ENCODE measurements around the gene CIB2. TPM values are rescaled to one million over a fixed set of nuclear protein-coding genes. Genes with fewer than 3 reads are reported as not detected.

The CIB2 gene
- total RNA-seq, 1 donor from 2014 or later, result 9.6 TPM

- Mint-ChIP-seq H3K9me3 (ENCODE audit: unreplicated experiment) (no peaks in the 10 kb centered on the region), H3K27ac (ENCODE audit: unreplicated experiment) (no peak overlapping the region), H3K4me3 (ENCODE audit: unreplicated experiment) (no peak overlapping the region), H3K27me3 (ENCODE audit: unreplicated experiment) (no peaks in the 10 kb centered on the region), H3K4me1 (ENCODE audit: unreplicated experiment) (no peaks in the 10 kb centered on the region), H3K36me3 (ENCODE audit: unreplicated experiment) (peaks cover 64% of the 10 kb centered on the region)
- no peak for DNase-seq (ENCODE audit: extremely low spot score, unreplicated experiment)
- TF ChIP-seq CTCF (IDR thresholded peaks at IDR 0.05), result no peak
Measured at GRCh38 chr15:78167227-78167888, 36.1 kb upstream of the CIB2 start.

- no peak for TF ChIP-seq CTCF (IDR thresholded peaks at IDR 0.05)
- H3K27me3 Mint-ChIP-seq (ENCODE audit: unreplicated experiment), result no peaks in the 10 kb centered on the region
- H3K4me1 Mint-ChIP-seq (ENCODE audit: unreplicated experiment), result no peaks in the 10 kb centered on the region
- peaks cover 47% of the 10 kb centered on the region for H3K36me3 Mint-ChIP-seq (ENCODE audit: unreplicated experiment)
- no peak overlapping the region for H3K27ac Mint-ChIP-seq (ENCODE audit: unreplicated experiment)
- no peak overlapping the region for H3K4me3 Mint-ChIP-seq (ENCODE audit: unreplicated experiment)
- no peaks in the 10 kb centered on the region for H3K9me3 Mint-ChIP-seq (ENCODE audit: unreplicated experiment)
- DNase-seq (ENCODE audit: extremely low spot score, unreplicated experiment), result no peak
Measured at GRCh38 chr15:78164010-78164409, 32.8 kb upstream of the CIB2 start.

GRCh38 chr15:78162038-78162437, 30.8 kb upstream of the CIB2 start:
- peak; percentile 44 for DNase-seq (ENCODE audit: extremely low spot score, unreplicated experiment)
- Mint-ChIP-seq H3K4me1 (ENCODE audit: unreplicated experiment) (no peaks in the 10 kb centered on the region), H3K9me3 (ENCODE audit: unreplicated experiment) (no peaks in the 10 kb centered on the region), H3K27ac (ENCODE audit: unreplicated experiment) (no peak overlapping the region), H3K36me3 (ENCODE audit: unreplicated experiment) (peaks cover 44% of the 10 kb centered on the region), H3K4me3 (ENCODE audit: unreplicated experiment) (no peak overlapping the region), H3K27me3 (ENCODE audit: unreplicated experiment) (no peaks in the 10 kb centered on the region)
- TF ChIP-seq CTCF (IDR thresholded peaks at IDR 0.05), result no peak

- H3K4me3 Mint-ChIP-seq (ENCODE audit: unreplicated experiment), result no peak overlapping the region
- no peak for TF ChIP-seq CTCF (IDR thresholded peaks at IDR 0.05)
- no peaks in the 10 kb centered on the region for H3K27me3 Mint-ChIP-seq (ENCODE audit: unreplicated experiment)
- H3K9me3 Mint-ChIP-seq (ENCODE audit: unreplicated experiment), result no peaks in the 10 kb centered on the region
- DNase-seq (ENCODE audit: extremely low spot score, unreplicated experiment), result no peak
- peaks cover 12% of the 10 kb centered on the region for H3K4me1 Mint-ChIP-seq (ENCODE audit: unreplicated experiment)
- H3K36me3 Mint-ChIP-seq (ENCODE audit: unreplicated experiment), result peaks cover 29% of the 10 kb centered on the region
- H3K27ac Mint-ChIP-seq (ENCODE audit: unreplicated experiment), result no peak overlapping the region
Measured at GRCh38 chr15:78159395-78159794, 28.1 kb upstream of the CIB2 start.

GRCh38 chr15:78157203-78157602, 26.0 kb upstream of the CIB2 start:
- Mint-ChIP-seq H3K4me3 (ENCODE audit: unreplicated experiment) (no peak overlapping the region), H3K9me3 (ENCODE audit: unreplicated experiment) (no peaks in the 10 kb centered on the region), H3K27me3 (ENCODE audit: unreplicated experiment) (no peaks in the 10 kb centered on the region), H3K36me3 (ENCODE audit: unreplicated experiment) (peaks cover 14% of the 10 kb centered on the region), H3K4me1 (ENCODE audit: unreplicated experiment) (peaks cover 12% of the 10 kb centered on the region), H3K27ac (ENCODE audit: unreplicated experiment) (no peak overlapping the region)
- no peak for DNase-seq (ENCODE audit: extremely low spot score, unreplicated experiment)
- no peak for TF ChIP-seq CTCF (IDR thresholded peaks at IDR 0.05)
